Measurements from ENCODE around the gene NCAPG2. TPM values are rescaled to one million over a fixed set of nuclear protein-coding genes. Genes with fewer than 3 reads are reported as not detected.

The NCAPG2 gene
- total and polyA plus RNA-seq, 10 of the 15 experiments (the other 5 are each of a cell fraction or from before 2014, with no cell fraction given) = 11.2 to 78.2 (median 49.2) TPM

GRCh38 chr7:158596309-158596708 lies 108.3 kb downstream of the NCAPG2 start:
- Histone ChIP-seq H3K36me3 (ENCODE audit: control insufficient read depth in 2 of 2, insufficient read depth in 2 of 2, low read length in 1 of 2) (no peaks in the 10 kb centered on the region; a peak in 1 of 4 replicates), H3K9me3 (replicated peaks; ENCODE audit: control insufficient read depth, insufficient read depth, low read length) (peaks cover 2% of the 10 kb centered on the region), H3K4me2 (ENCODE audit: control insufficient read depth, insufficient read depth) (no peak overlapping the region), H3K27ac (ENCODE audit: control insufficient read depth, insufficient read depth) (no peak overlapping the region), H3K4me1 (ENCODE audit: control insufficient read depth, insufficient read depth, low read length) (no peaks in the 10 kb centered on the region), H3K9ac (ENCODE audit: control insufficient read depth, insufficient read depth, low read length) (no peak overlapping the region), H3K79me2 (ENCODE audit: control insufficient read depth, insufficient read depth, low read length) (no peaks in the 10 kb centered on the region), H2AFZ (ENCODE audit: control insufficient read depth, low read depth, low read length) (no peak overlapping the region), H4K20me1 (ENCODE audit: control insufficient read depth, insufficient read depth) (no peaks in the 10 kb centered on the region), H3K4me3 (no peak overlapping the region), H3K27me3 (replicated peaks in 1 of 2; ENCODE audit: control insufficient read depth in 2 of 2, insufficient read depth in 2 of 2, low read length in 1 of 2) (no peaks in the 10 kb centered on the region)
- FAIRE-seq (no peak), DNase-seq (ENCODE audit: low read depth, low spot score) (no peak), ATAC-seq (no peak)
- in situ Hi-C loops (cut with MboI) = no loop called here
- POLR2A ChIA-PET = no interaction called here
- TF ChIP-seq MTA2 (IDR thresholded peaks at IDR 0.05; ENCODE audit: low read depth) (no peak), ETV6 (conservative IDR thresholded peaks at IDR 0.05 in 1 of 2, IDR thresholded peaks at IDR 0.05 in 1 of 2; ENCODE audit: borderline replicate concordance in 1 of 2, low read depth in 1 of 2) (no peak), WRNIP1 (IDR thresholded peaks at IDR 0.05; ENCODE audit: borderline replicate concordance, low read depth, low read length) (no peak), SUPT20H (IDR thresholded peaks at IDR 0.05; ENCODE audit: borderline replicate concordance, control insufficient read depth, low read depth, low read length) (no peak), PKNOX1 (IDR thresholded peaks at IDR 0.05) (no peak), ELK1 (IDR thresholded peaks at IDR 0.05; ENCODE audit: low read depth, low read length) (no peak), SIN3A (IDR thresholded peaks at IDR 0.05; ENCODE audit: low read depth, low read length) (no peak), YY1 (IDR thresholded peaks at IDR 0.05; ENCODE audit: low read depth, low read length) (no peak), NBN (IDR thresholded peaks at IDR 0.05) (no peak), RCOR1 (conservative IDR thresholded peaks at IDR 0.05; ENCODE audit: low read depth, low read length) (no peak)
- TF ChIP-seq, protein P1, sequence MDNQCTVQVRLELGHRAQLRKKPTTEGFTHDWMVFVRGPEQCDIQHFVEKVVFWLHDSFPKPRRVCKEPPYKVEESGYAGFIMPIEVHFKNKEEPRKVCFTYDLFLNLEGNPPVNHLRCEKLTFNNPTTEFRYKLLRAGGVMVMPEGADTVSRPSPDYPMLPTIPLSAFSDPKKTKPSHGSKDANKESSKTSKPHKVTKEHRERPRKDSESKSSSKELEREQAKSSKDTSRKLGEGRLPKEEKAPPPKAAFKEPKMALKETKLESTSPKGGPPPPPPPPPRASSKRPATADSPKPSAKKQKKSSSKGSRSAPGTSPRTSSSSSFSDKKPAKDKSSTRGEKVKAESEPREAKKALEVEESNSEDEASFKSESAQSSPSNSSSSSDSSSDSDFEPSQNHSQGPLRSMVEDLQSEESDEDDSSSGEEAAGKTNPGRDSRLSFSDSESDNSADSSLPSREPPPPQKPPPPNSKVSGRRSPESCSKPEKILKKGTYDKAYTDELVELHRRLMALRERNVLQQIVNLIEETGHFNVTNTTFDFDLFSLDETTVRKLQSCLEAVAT (IDR thresholded peaks at IDR 0.05) = no peak
- no TSS peak for BruUV-seq (replicated peaks)
- 92% methylated on average over 4 of the region's 4 CpGs for WGBS (ENCODE audit: insufficient coverage, insufficient replicate concordance, low lambda C conversion rate, missing lambda C conversion rate)
- RAD21 ChIA-PET (ENCODE audit: unreplicated experiment) = no interaction called here
- SMC1A ChIA-PET (ENCODE audit: uncharacterized antibody, unreplicated experiment) = no interaction called here
- intact Hi-C loops (cut with micrococcal nuclease; ENCODE audit: unreplicated experiment) = no loop called here
- CTCF ChIA-PET = no interaction called here
